Neural progenitor cell (in vitro differentiated cells): ENCODE measurements around the gene PPL. TPM values are rescaled to one million over a fixed set of nuclear protein-coding genes. Genes with fewer than 3 reads are reported as not detected.

Experiments used
- DNase-seq: peaks from one replicate; pipeline ENCODE4 v3.0.0-alpha.2; 2016; ENCODE audit warnings: low spot score
- H2AFZ ChIP-seq: fragments of 200-600 bp; sonication (generic); replicated peaks from 2 replicates; pipeline ENCODE4 v1.6.1; 2016; ENCODE audit warnings: antibody characterized with exemption
- H3F3A ChIP-seq: fragments of 200-600 bp; sonication (generic); 2 replicates; pipeline ENCODE4 v1.6.1; 2016; ENCODE audit warnings: antibody characterized with exemption, low read depth
- H3K27ac ChIP-seq: fragments of 200-600 bp; sonication (generic); 2 replicates; pipeline ENCODE4 v1.5.1; 2016; ENCODE audit warnings: mild to moderate bottlenecking
- H3K27me3 ChIP-seq: fragments of 200-600 bp; sonication (generic); 2 replicates; pipeline ENCODE4 v1.6.1; 2016; ENCODE audit warnings: mild to moderate bottlenecking, moderate library complexity
- H3K36me3 ChIP-seq: fragments of 200-600 bp; sonication (generic); 2 replicates; pipeline ENCODE4 v1.5.1; 2016
- H3K4me1 ChIP-seq: fragments of 200-600 bp; sonication (generic); 2 replicates; pipeline ENCODE4 v1.6.1; 2016; ENCODE audit warnings: mixed run types
- H3K4me2 ChIP-seq: fragments of 200-600 bp; sonication (generic); 2 replicates; pipeline ENCODE4 v1.6.1; 2016
- H3K4me3 ChIP-seq: fragments of 200-600 bp; sonication (generic); 2 replicates; pipeline ENCODE4 v1.5.1; 2016
- H3K79me2 ChIP-seq: fragments of 200-600 bp; sonication (generic); 2 replicates; pipeline ENCODE4 v1.6.1; 2016; ENCODE audit warnings: low read depth
- H3K9ac ChIP-seq: fragments of 200-600 bp; sonication (generic); 2 replicates; pipeline ENCODE4 v1.6.1; 2016
- H3K9me3 ChIP-seq: fragments of 200-600 bp; sonication (generic); 2 replicates; pipeline ENCODE4 v1.5.1; 2016; ENCODE audit warnings: low read depth
- H4K20me1 ChIP-seq: fragments of 200-600 bp; sonication (generic); 2 replicates; pipeline ENCODE4 v1.6.1; 2016; ENCODE audit warnings: low read depth
- H3K27ac Mint-ChIP-seq: 3 replicates; pipeline ENCODE4 v1.8.0; 2021; ENCODE audit warnings: mixed read lengths
- H3K27me3 Mint-ChIP-seq: 2 replicates; pipeline ENCODE4 v1.8.0; 2022; ENCODE audit warnings: low read depth, mild to moderate bottlenecking, inconsistent platforms, moderate library complexity, mixed read lengths; ENCODE audit not compliant: insufficient read depth
- H3K36me3 Mint-ChIP-seq: 3 replicates; pipeline ENCODE4 v1.8.0; 2021; ENCODE audit warnings: mixed read lengths
- H3K4me1 Mint-ChIP-seq: 3 replicates; pipeline ENCODE4 v1.8.0; 2021; ENCODE audit warnings: mixed read lengths
- H3K4me3 Mint-ChIP-seq: 3 replicates; pipeline ENCODE4 v1.8.0; 2021; ENCODE audit warnings: mild to moderate bottlenecking, moderate library complexity, mixed read lengths
- H3K9me3 Mint-ChIP-seq: 3 replicates; pipeline ENCODE4 v1.8.0; 2020; ENCODE audit warnings: mixed read lengths
- CTCF ChIP-seq: fragments of 200-600 bp; sonication (generic); IDR thresholded peaks from 2 replicates; pipeline ENCODE4 v1.5.1; 2017; ENCODE audit warnings: antibody characterized with exemption, mild to moderate bottlenecking
- EZH2 ChIP-seq: fragments of 200-600 bp; sonication (generic); IDR thresholded peaks from 2 replicates; pipeline ENCODE4 v1.6.1; 2017; ENCODE audit warnings: antibody characterized with exemption, mild to moderate bottlenecking, moderate library complexity
- EZH2phosphoT487 ChIP-seq: fragments of 200-600 bp; sonication (generic); IDR thresholded peaks from 2 replicates; pipeline ENCODE4 v1.6.1; 2017; ENCODE audit warnings: antibody characterized with exemption
- total RNA-seq: library from RNA; depleted of rRNA; stranded (reverse); fragments of >200 nt; gene quantifications from 2 replicates; pipeline ENCODE4 v1.2.3, GENCODE V29; 2015; ENCODE audit warnings: low replicate concordance

The PPL gene
- total RNA-seq, 1 donor from 2014 or later = 1.0 TPM

GRCh38 chr16:4935241-4935855 lies 1.6 kb downstream of the PPL start:
- Mint-ChIP-seq H3K27me3 (peaks cover 31% of the 10 kb centered on the region), H3K27ac (no peak overlapping the region)
- no peak overlapping the region for H2AFZ ChIP-seq

GRCh38 chr16:4934591-4934990 lies 2.4 kb downstream of the PPL start:
- no peaks in the 10 kb centered on the region for H3K9me3 ChIP-seq
- no peak overlapping the region for H3K4me3 ChIP-seq
- no peak for DNase-seq
- H3K9me3 Mint-ChIP-seq = no peaks in the 10 kb centered on the region
- no peaks in the 10 kb centered on the region for H3K36me3 ChIP-seq
- H3K4me3 Mint-ChIP-seq = peak overlapping the region; percentile 21
- no peak overlapping the region for H3K27ac Mint-ChIP-seq
- TF ChIP-seq EZH2phosphoT487 (no peak), EZH2 (no peak), CTCF (no peak)
- no peaks in the 10 kb centered on the region for H3K36me3 Mint-ChIP-seq
- no peaks in the 10 kb centered on the region for H3K79me2 ChIP-seq
- no peak overlapping the region for H3K27ac ChIP-seq
- H3K4me1 ChIP-seq = no peaks in the 10 kb centered on the region
- H3K27me3 ChIP-seq = peaks cover 35% of the 10 kb centered on the region
- peaks cover 12% of the 10 kb centered on the region for H3F3A ChIP-seq
- no peak overlapping the region for H3K4me2 ChIP-seq
- peaks cover 29% of the 10 kb centered on the region for H3K27me3 Mint-ChIP-seq
- H4K20me1 ChIP-seq = peaks cover 4% of the 10 kb centered on the region
- H2AFZ ChIP-seq = no peak overlapping the region
- peaks cover 15% of the 10 kb centered on the region for H3K4me1 Mint-ChIP-seq
- no peak overlapping the region for H3K9ac ChIP-seq

More at GRCh38 chr16:4935241-4935855, 1.6 kb downstream of the PPL start:
- no peak for DNase-seq
- Histone ChIP-seq H3K9ac (no peak overlapping the region), H3K79me2 (no peaks in the 10 kb centered on the region), H3K4me2 (no peak overlapping the region), H3K4me3 (no peak overlapping the region), H4K20me1 (peaks cover 4% of the 10 kb centered on the region), H3K27me3 (peaks cover 35% of the 10 kb centered on the region), H3F3A (peaks cover 12% of the 10 kb centered on the region), H3K4me1 (no peaks in the 10 kb centered on the region), H3K36me3 (no peaks in the 10 kb centered on the region), H3K9me3 (no peaks in the 10 kb centered on the region), H3K27ac (no peak overlapping the region)
- H3K4me1 Mint-ChIP-seq = peaks cover 10% of the 10 kb centered on the region
- no peaks in the 10 kb centered on the region for H3K9me3 Mint-ChIP-seq
- no peaks in the 10 kb centered on the region for H3K36me3 Mint-ChIP-seq
- H3K4me3 Mint-ChIP-seq = no peak overlapping the region
- no peak for TF ChIP-seq EZH2
- TF ChIP-seq EZH2phosphoT487 = no peak
- no peak for TF ChIP-seq CTCF

- no peak overlapping the region for H3K27ac ChIP-seq
- Mint-ChIP-seq H3K9me3 (no peaks in the 10 kb centered on the region), H3K4me3 (no peak overlapping the region), H3K36me3 (no peaks in the 10 kb centered on the region), H3K27me3 (peaks cover 29% of the 10 kb centered on the region), H3K27ac (no peak overlapping the region), H3K4me1 (peaks cover 21% of the 10 kb centered on the region)
- H3K4me1 ChIP-seq = no peaks in the 10 kb centered on the region
- H3K9me3 ChIP-seq = no peaks in the 10 kb centered on the region
- H3K79me2 ChIP-seq = no peaks in the 10 kb centered on the region
- TF ChIP-seq EZH2 (no peak), CTCF (no peak), EZH2phosphoT487 (no peak)
- no peaks in the 10 kb centered on the region for H3K36me3 ChIP-seq
- DNase-seq = no peak
- H3K4me3 ChIP-seq = no peak overlapping the region
- peaks cover 12% of the 10 kb centered on the region for H3F3A ChIP-seq
- no peak overlapping the region for H3K4me2 ChIP-seq
- H4K20me1 ChIP-seq = peaks cover 4% of the 10 kb centered on the region
- peaks cover 35% of the 10 kb centered on the region for H3K27me3 ChIP-seq
- no peak overlapping the region for H3K9ac ChIP-seq
- H2AFZ ChIP-seq = no peak overlapping the region
Measured at GRCh38 chr16:4933871-4934395, 3.0 kb downstream of the PPL start.
